ENCODE data around the gene NRP2.

GRCh38 chr2:205786976-205787375 lies 104.7 kb downstream of the NRP2 start:
- TF ChIP-seq EP300 (IDR thresholded peaks at IDR 0.05): no peak
- no peak for TF ChIP-seq CTCF (IDR thresholded peaks at IDR 0.05)
- no peak for TF ChIP-seq POLR2A (IDR thresholded peaks at IDR 0.05; ENCODE audit: low read length)
- TF ChIP-seq MAFK (IDR thresholded peaks at IDR 0.05; ENCODE audit: partially characterized antibody): no peak
- no peak for TF ChIP-seq RAD21 (conservative IDR thresholded peaks at IDR 0.05 in 1 of 2, IDR thresholded peaks at IDR 0.05 in 1 of 2)
- TF ChIP-seq PBX3 (IDR thresholded peaks at IDR 0.05): no peak
- no peak for TF ChIP-seq MAX (IDR thresholded peaks at IDR 0.05)
- TF ChIP-seq TP53 (CRISPR knock-in tag; IDR thresholded peaks at IDR 0.05): no peak

Measured in A549 (cell line).